Measurements from ENCODE around the gene SNAP29. TPM values are rescaled to one million over a fixed set of nuclear protein-coding genes. Genes with fewer than 3 reads are reported as not detected.
"Not testable (repeated sequence)": the region's sequence is repeated elsewhere in the genome, so short reads cannot be mapped to it uniquely, and the experiment has no call there.

SNAP29 gene
- total RNA-seq, 1 donor: 11.5 TPM

- Histone ChIP-seq H3K9me3 (ENCODE audit: low read depth, low read length) (no peaks in the 10 kb centered on the region), H3K27me3 (ENCODE audit: insufficient read depth, low read length) (no peaks in the 10 kb centered on the region), H3K4me3 (ENCODE audit: low read length) (no peak overlapping the region), H3K4me1 (ENCODE audit: insufficient read depth, low read length) (no peaks in the 10 kb centered on the region)
Observed at GRCh38 chr22:20825624-20826023, 33.2 kb upstream of the SNAP29 start.

GRCh38 chr22:20826373-20827152, 32.2 kb upstream of the SNAP29 start:
- H3K9me3 ChIP-seq (ENCODE audit: low read depth, low read length); H3K4me1 ChIP-seq (ENCODE audit: insufficient read depth, low read length); H3K27me3 ChIP-seq (ENCODE audit: insufficient read depth, low read length); H3K4me3 ChIP-seq (ENCODE audit: low read length): not testable (repeated sequence)

DNA sequence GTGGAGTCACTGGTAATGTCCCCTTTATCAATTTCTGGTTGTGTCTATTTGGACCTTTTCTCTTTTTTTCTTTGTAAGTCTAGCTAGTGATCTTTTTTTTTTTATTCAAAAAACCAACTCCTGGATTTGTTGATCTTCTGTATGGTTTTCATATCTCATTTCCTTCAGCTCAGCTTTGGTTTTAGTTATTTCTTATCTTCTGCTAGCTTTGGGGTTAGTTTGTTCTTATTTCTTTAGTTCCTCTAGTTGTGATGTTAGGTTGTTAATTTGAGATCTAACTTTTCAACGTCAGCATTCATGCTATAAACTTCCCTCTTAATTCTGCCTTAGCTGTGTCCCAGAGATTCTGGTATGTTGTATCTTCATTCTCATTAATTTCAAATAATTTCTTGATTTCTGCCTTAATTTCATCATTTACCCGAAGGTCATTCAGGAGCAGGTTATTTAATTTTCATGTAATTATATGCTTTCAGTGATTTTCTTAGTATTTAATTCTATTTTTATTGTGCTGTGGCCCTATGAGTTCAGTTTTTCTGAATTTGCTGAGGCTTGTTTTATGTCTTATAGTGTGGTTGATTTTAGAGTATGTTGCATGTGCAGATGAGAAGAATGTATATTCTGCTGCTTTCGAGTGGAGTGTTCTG, 29.2 kb upstream of the SNAP29 start:
- H3K4me3 ChIP-seq (ENCODE audit: low read length): no peak overlapping the region
- H3K4me1 ChIP-seq (ENCODE audit: insufficient read depth, low read length): no peaks in the 10 kb centered on the region
- no peaks in the 10 kb centered on the region for H3K27me3 ChIP-seq (ENCODE audit: insufficient read depth, low read length)
- H3K9me3 ChIP-seq (ENCODE audit: low read depth, low read length): no peaks in the 10 kb centered on the region

- Histone ChIP-seq H3K4me3 (ENCODE audit: low read length) (no peak overlapping the region), H3K4me1 (ENCODE audit: insufficient read depth, low read length) (peaks cover 12% of the 10 kb centered on the region)
Observed at GRCh38 chr22:20833225-20833665, 25.6 kb upstream of the SNAP29 start.

DNA sequence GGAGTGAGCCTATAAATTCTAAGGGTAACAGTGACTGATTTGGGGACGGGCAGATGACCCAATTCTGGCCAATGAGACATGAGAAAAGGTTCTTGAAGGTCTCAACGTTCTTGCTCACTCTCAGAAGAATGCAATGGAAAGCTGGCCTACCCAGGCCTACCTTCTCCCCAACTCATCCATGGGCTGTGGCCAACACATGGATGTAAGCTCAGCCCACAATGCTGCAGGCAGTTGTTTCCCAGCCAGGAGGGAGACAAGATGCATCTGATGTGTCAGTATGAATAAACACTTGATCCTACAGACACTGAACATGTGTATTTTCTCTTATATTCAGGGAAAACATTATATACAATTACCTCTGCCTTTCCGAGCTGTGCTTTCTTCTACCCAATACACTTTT, 24.6 kb upstream of the SNAP29 start:
- Histone ChIP-seq H3K27me3 (ENCODE audit: insufficient read depth, low read length) (no peaks in the 10 kb centered on the region), H3K9me3 (ENCODE audit: low read depth, low read length) (no peaks in the 10 kb centered on the region), H3K4me1 (ENCODE audit: insufficient read depth, low read length) (peaks cover 12% of the 10 kb centered on the region), H3K4me3 (ENCODE audit: low read length) (no peak overlapping the region)

More at GRCh38 chr22:20833225-20833665, 25.6 kb upstream of the SNAP29 start:
- Histone ChIP-seq H3K27me3 (ENCODE audit: insufficient read depth, low read length) (no peaks in the 10 kb centered on the region), H3K9me3 (ENCODE audit: low read depth, low read length) (no peaks in the 10 kb centered on the region)

DNA sequence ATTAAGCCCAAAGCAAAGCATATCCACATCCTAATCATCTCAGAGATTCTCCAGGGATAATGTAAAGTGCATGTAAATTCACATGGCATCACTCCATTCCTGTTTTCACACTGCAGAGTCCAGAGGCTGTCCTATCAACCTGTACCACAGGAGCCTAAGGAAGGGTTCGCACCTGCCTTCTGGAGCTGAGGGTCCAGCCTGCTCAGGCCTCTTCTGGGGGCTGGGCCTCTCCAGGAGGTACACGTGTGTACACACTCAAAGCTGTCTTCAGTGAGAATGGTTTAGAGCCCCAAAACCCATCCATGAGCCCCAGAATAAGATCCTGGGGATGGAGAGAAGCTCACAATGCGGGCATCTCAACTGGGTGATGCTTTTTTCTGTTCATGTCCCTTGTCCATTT, 24.1 kb upstream of the SNAP29 start:
- Histone ChIP-seq H3K4me1 (ENCODE audit: insufficient read depth, low read length) (peaks cover 12% of the 10 kb centered on the region), H3K4me3 (ENCODE audit: low read length) (no peak overlapping the region), H3K9me3 (ENCODE audit: low read depth, low read length) (no peaks in the 10 kb centered on the region), H3K27me3 (ENCODE audit: insufficient read depth, low read length) (no peaks in the 10 kb centered on the region)

DNA sequence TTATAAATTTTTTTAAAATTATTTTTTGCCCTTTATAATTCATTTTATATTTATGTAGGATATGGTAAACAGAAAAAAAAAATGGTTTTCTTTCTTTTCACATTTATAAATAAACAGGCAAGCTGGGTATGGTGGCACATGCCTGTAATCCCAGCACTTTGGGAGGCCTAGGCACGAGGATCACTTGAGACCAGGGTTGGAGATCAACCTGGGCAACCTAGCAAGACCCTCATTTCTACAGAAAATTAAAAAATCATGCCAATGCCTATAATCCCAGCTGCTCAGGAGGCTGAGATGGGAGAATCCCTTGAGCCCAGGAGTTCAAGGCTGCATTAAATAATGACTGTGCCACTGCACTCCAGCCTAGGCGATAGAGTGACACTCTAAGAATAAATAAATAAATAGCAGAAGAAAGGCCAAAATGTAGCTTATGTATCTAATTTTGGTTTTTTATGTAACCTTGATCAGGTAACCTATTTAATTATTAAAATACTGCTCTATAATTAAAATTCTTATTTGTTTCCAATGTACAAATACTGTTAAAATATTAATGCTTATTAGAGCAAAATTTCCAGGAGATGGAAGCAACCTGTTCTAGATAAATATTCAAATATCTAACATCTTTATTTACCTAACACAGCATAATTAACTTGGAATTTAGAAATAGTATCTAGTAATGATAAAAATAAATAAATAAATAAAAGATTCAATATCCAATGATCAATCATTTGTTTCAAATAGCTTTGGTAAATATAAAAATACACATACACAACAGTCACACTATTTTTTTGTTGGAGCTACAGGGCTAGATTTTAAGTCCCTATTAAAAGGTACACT, 21.6 kb upstream of the SNAP29 start:
- H3K27me3 ChIP-seq (ENCODE audit: insufficient read depth, low read length): no peaks in the 10 kb centered on the region
- H3K9me3 ChIP-seq (ENCODE audit: low read depth, low read length): no peaks in the 10 kb centered on the region
- peaks cover 24% of the 10 kb centered on the region for H3K4me1 ChIP-seq (ENCODE audit: insufficient read depth, low read length)
- H3K4me3 ChIP-seq (ENCODE audit: low read length): no peak overlapping the region

GRCh38 chr22:20839354-20839753, 19.5 kb upstream of the SNAP29 start:
- H3K4me3 ChIP-seq (ENCODE audit: low read length); H3K27me3 ChIP-seq (ENCODE audit: insufficient read depth, low read length): not testable (repeated sequence)

DNA sequence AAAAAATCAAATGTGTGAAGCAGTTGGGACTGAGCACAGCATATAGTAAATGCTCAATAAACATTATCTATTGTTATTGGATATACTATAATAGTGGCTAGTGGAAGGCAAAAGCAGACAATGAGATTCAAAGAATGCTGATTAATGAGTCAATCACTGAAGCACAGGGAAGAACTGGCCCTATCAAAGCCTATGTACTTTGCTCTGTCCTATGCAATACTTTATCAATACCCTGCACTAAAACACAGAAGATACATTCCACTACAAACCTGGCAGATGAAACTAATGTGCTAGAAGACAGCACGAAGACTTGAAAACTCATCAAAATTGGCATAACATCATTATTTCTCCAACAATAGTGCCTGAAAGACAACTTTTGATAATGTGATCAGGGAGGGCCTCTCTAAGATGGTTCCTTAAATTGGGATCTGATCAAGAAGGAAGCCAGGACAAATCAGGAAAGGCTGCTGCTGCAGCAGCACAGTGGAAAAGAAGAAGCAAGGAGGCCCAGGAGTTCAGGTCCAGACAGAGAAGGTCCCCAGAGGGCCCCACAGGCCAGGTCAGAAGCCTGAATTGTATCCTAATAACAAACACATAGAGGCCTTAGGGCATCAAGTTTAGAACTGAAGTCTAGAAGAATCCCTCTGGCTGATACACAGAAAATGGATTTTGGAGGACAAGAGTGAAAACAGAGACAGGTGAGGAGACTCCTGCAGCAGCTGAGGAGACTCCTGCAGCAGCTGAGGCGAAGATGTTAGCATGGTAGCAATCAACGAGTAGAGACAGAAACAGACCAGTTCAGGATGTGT, 18.8 kb upstream of the SNAP29 start:
- H3K4me3 ChIP-seq (ENCODE audit: low read length): no peak overlapping the region
- peaks cover 24% of the 10 kb centered on the region for H3K4me1 ChIP-seq (ENCODE audit: insufficient read depth, low read length)
- no peaks in the 10 kb centered on the region for H3K27me3 ChIP-seq (ENCODE audit: insufficient read depth, low read length)
- no peaks in the 10 kb centered on the region for H3K9me3 ChIP-seq (ENCODE audit: low read depth, low read length)

More at GRCh38 chr22:20839354-20839753, 19.5 kb upstream of the SNAP29 start:
- H3K9me3 ChIP-seq (ENCODE audit: low read depth, low read length): not testable (repeated sequence)
- peaks cover 24% of the 10 kb centered on the region for H3K4me1 ChIP-seq (ENCODE audit: insufficient read depth, low read length)

GRCh38 chr22:20840646-20841371, 18.0 kb upstream of the SNAP29 start:
- no peak overlapping the region for H3K4me3 ChIP-seq (ENCODE audit: low read length)
- no peaks in the 10 kb centered on the region for H3K27me3 ChIP-seq (ENCODE audit: insufficient read depth, low read length)
- H3K9me3 ChIP-seq (ENCODE audit: low read depth, low read length): no peaks in the 10 kb centered on the region
- H3K4me1 ChIP-seq (ENCODE audit: insufficient read depth, low read length): peaks cover 24% of the 10 kb centered on the region

- Histone ChIP-seq H3K27me3 (ENCODE audit: insufficient read depth, low read length) (no peaks in the 10 kb centered on the region), H3K4me3 (ENCODE audit: low read length) (no peak overlapping the region), H3K9me3 (ENCODE audit: low read depth, low read length) (no peaks in the 10 kb centered on the region), H3K4me1 (ENCODE audit: insufficient read depth, low read length) (peaks cover 11% of the 10 kb centered on the region)
Observed at GRCh38 chr22:20843501-20843900, 15.3 kb upstream of the SNAP29 start.

DNA sequence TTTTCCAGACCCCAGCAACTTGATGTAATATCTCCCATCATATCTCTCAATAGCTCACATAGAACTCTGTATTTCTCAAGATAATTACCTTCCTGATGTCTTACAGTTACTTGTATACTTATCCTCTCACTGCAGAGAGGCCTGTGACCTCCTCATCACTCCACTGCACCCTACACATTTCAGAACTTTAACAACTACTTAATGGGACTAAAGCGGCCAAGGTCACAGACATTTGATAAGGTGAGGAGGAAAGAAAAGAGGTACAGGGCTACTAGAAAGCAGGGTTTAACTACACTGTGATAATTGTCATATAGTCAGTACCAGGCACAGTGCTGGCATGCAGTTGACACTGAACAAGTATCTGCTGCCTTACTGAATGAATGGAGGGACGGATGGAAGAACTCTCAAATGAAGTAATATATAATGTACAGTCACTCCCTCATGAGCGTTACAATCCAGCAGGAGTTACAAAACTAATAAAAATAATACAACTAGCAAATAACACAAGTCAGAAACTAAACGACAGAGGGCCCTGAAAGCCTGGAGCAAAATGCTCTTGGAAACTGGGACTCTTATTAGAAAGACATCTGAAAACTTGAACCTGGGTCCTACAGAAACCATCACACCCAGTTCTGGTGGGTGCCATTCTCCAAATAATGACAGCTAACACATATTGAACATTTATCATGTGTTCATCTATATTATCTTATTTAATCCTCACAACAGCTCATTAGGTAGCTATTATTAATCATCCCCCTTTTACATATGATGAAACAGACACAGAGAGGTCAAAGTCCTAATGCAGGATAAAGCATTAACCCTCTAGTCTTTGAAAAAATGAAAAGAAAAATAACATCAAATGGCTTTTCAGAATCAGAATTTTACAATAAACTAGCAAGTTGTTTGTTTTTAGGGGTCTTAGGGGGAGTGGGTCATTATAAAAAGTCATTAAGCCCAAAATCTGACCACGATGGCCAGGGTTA, 14.5 kb upstream of the SNAP29 start:
- no peaks in the 10 kb centered on the region for H3K27me3 ChIP-seq (ENCODE audit: insufficient read depth, low read length)
- H3K9me3 ChIP-seq (ENCODE audit: low read depth, low read length): no peaks in the 10 kb centered on the region

DNA sequence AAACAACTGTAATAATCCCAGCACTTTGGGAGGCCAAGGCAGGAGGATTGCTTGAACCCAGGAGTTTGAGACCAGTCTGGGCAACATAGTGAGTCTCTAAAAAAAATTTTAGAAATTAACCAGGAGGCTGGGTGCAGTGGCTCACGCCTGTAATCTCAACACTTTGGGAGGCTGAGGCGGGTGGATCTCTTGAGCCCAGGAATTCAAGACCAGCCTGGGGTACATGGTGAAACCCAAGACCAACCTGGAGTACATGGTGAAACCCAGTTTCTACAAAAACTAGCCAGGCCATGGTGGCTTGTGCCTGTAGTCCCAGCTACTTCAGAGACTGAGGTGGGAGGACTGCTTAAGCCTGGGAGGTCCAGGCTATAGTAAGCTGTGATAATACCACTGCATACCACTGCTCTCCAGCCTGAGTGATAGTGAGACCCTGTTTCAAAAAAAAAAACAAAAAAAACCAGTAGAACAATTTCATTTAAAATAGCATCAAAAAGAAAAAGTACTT, 11.4 kb upstream of the SNAP29 start:
- H3K9me3 ChIP-seq (ENCODE audit: low read depth, low read length): no peaks in the 10 kb centered on the region
- H3K4me1 ChIP-seq (ENCODE audit: insufficient read depth, low read length): no peaks in the 10 kb centered on the region
- no peaks in the 10 kb centered on the region for H3K27me3 ChIP-seq (ENCODE audit: insufficient read depth, low read length)
- H3K4me3 ChIP-seq (ENCODE audit: low read length): no peak overlapping the region

More for the DNA sequence above, 14.5 kb upstream of the SNAP29 start:
- H3K4me3 ChIP-seq (ENCODE audit: low read length): no peak overlapping the region
- peaks cover 11% of the 10 kb centered on the region for H3K4me1 ChIP-seq (ENCODE audit: insufficient read depth, low read length)

Data from mononuclear cell (primary cell).